ENCODE results near the gene ELP5. TPM values are rescaled to one million over a fixed set of nuclear protein-coding genes. Genes with fewer than 3 reads are reported as not detected.

ELP5 gene
- total RNA-seq, 1 donor from 2014 or later, result 20.8 TPM

DNA sequence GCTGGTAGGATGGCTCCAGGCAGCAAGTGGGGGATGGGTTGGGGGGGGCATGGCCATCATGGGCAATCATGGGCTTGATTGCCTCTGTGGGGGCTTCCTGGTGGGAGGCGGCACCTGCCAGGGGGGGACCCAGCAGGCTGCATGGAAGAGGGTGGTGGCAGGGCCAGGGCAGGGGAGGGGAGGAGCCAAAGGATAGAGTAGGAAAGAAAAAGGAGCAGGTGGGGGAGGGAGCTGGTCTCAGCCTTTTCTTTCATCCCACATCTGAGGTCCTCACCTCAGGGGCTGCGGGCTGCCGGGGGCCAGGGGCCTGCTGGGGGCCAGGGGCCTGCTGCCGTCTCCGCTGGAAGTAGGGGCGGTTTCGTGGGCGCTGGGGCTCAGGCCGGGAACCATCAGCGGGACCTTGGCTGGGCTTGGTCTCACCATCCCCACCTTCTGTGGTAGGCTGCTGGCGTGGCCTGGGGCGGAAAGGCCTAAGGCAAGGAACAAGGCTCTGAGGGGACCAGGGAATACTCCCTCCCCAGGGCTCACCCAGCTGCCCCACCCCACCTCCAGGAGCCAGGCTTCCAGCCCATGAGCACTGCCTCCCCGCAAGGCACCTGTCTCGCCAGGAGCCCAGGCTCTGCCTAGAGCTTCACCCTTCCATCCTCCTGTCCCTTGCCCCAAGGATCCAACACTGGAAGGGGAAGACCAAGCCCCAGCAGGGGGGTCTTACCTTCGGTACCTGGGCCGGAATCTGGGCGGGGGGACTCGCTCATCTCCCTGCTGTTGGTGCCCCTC, 37.4 kb downstream of the ELP5 start:
- Histone ChIP-seq H3K36me3 (ENCODE audit: control insufficient read depth, insufficient read depth, low read length) (no peaks in the 10 kb centered on the region), H3K27me3 (ENCODE audit: control insufficient read depth, insufficient read depth, low read length) (peaks cover 67% of the 10 kb centered on the region), H3K4me3 (ENCODE audit: low read depth, low read length) (no peak overlapping the region)
- TF ChIP-seq, protein P1, sequence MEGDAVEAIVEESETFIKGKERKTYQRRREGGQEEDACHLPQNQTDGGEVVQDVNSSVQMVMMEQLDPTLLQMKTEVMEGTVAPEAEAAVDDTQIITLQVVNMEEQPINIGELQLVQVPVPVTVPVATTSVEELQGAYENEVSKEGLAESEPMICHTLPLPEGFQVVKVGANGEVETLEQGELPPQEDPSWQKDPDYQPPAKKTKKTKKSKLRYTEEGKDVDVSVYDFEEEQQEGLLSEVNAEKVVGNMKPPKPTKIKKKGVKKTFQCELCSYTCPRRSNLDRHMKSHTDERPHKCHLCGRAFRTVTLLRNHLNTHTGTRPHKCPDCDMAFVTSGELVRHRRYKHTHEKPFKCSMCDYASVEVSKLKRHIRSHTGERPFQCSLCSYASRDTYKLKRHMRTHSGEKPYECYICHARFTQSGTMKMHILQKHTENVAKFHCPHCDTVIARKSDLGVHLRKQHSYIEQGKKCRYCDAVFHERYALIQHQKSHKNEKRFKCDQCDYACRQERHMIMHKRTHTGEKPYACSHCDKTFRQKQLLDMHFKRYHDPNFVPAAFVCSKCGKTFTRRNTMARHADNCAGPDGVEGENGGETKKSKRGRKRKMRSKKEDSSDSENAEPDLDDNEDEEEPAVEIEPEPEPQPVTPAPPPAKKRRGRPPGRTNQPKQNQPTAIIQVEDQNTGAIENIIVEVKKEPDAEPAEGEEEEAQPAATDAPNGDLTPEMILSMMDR (IDR thresholded peaks at IDR 0.05; ENCODE audit: insufficient read depth, low read length, poor library complexity, severe bottlenecking), result no peak
- DNase-seq (ENCODE audit: low read depth), result no peak

DNA sequence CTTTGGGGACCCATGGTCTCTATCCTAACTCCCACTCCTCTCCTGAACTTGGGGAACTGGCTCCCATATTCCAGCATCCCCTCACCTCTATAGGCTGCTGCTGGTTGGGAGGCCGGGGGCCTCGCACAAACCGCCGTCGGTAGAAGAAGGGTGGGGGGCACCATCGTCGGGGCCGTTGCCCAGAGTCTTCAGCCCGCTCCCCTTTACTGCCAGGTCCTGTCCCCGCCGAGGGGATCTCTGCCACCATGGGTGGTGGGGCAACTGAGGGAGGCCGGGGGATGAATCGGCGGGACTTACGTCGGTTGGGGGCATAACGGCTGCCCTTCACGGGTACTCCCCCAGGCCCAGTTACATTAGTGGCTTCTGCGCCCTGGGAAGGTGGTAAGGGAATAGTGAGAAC, 38.2 kb downstream of the ELP5 start:
- TF ChIP-seq, protein P1 (IDR thresholded peaks at IDR 0.05; ENCODE audit: insufficient read depth, low read length, poor library complexity, severe bottlenecking), result no peak
- H3K4me3 ChIP-seq (ENCODE audit: low read depth, low read length), result no peak overlapping the region
- DNase-seq (ENCODE audit: low read depth), result no peak
- H3K36me3 ChIP-seq (ENCODE audit: control insufficient read depth, insufficient read depth, low read length), result no peaks in the 10 kb centered on the region
- peaks cover 68% of the 10 kb centered on the region for H3K27me3 ChIP-seq (ENCODE audit: control insufficient read depth, insufficient read depth, low read length)

DNA sequence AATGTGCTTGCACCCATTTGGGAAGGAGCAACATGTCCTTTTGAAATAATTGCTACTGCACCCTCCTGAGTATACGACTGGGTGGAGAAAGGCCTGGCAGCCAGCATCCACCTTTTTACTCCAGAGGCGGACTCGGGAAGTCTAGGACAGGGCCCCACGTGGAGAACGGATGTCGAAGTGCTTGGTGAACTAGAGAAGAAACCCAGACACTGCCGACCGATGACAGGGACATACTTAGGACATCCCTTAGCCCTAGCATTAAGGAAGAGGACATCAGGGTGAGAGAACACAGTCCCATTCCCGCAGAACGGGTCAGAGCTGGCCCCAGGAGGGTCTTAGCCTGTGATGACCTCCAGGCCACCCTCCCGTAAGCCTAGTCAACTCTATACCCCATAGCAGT, 38.7 kb downstream of the ELP5 start:
- Histone ChIP-seq H3K36me3 (ENCODE audit: control insufficient read depth, insufficient read depth, low read length) (no peaks in the 10 kb centered on the region), H3K27me3 (ENCODE audit: control insufficient read depth, insufficient read depth, low read length) (peaks cover 69% of the 10 kb centered on the region), H3K4me3 (ENCODE audit: low read depth, low read length) (no peak overlapping the region)
- TF ChIP-seq, protein P1 (IDR thresholded peaks at IDR 0.05; ENCODE audit: insufficient read depth, low read length, poor library complexity, severe bottlenecking), result no peak
- DNase-seq (ENCODE audit: low read depth), result no peak

DNA sequence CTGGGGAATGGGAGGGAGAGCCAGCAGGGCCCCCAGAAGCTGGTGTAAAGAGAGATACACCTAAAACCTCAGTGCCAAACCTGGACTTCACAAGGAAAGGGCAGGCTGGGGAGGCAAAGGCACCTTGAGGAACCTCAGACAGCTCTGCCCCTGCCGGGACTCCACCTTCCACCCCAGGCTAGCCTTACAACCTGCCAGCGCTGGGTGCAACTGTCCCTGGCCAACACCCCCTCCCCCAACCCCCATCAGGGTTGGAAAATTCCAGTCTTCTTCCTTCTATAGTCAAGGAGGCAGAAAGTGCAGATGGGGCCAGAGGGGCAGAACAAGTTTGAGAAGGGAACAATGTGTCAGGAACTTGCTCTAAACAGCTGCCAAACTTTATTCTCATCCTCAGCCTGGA, 40.2 kb downstream of the ELP5 start:
- peaks cover 63% of the 10 kb centered on the region for H3K27me3 ChIP-seq (ENCODE audit: control insufficient read depth, insufficient read depth, low read length)
- TF ChIP-seq, protein P1 (IDR thresholded peaks at IDR 0.05; ENCODE audit: insufficient read depth, low read length, poor library complexity, severe bottlenecking), result no peak
- no peaks in the 10 kb centered on the region for H3K36me3 ChIP-seq (ENCODE audit: control insufficient read depth, insufficient read depth, low read length)
- H3K4me3 ChIP-seq (ENCODE audit: low read depth, low read length), result no peak overlapping the region
- no peak for DNase-seq (ENCODE audit: low read depth)

DNA sequence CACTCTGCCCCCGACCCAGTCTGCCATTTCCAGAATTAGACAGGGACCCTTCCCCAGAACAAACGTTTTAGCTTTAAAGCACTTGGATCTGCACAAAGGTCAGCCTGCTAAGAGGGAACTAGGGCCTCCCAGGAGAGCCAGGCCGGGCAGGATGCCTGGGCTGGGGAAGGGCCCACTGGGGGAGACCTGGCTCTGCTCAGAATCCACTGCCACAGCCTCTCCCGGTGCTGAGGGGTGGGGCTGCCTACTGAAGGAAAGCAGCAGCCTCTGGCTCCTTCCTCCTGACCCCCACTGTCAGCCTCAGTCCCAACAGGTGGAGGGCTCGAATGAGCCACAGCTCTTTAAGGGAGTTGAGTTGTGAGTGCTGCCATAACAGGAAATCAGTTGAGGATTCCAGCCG, 40.7 kb downstream of the ELP5 start:
- no peaks in the 10 kb centered on the region for H3K36me3 ChIP-seq (ENCODE audit: control insufficient read depth, insufficient read depth, low read length)
- H3K4me3 ChIP-seq (ENCODE audit: low read depth, low read length), result no peak overlapping the region
- peaks cover 61% of the 10 kb centered on the region for H3K27me3 ChIP-seq (ENCODE audit: control insufficient read depth, insufficient read depth, low read length)
- TF ChIP-seq, protein P1 (IDR thresholded peaks at IDR 0.05; ENCODE audit: insufficient read depth, low read length, poor library complexity, severe bottlenecking), result no peak
- DNase-seq (ENCODE audit: low read depth), result no peak

DNA sequence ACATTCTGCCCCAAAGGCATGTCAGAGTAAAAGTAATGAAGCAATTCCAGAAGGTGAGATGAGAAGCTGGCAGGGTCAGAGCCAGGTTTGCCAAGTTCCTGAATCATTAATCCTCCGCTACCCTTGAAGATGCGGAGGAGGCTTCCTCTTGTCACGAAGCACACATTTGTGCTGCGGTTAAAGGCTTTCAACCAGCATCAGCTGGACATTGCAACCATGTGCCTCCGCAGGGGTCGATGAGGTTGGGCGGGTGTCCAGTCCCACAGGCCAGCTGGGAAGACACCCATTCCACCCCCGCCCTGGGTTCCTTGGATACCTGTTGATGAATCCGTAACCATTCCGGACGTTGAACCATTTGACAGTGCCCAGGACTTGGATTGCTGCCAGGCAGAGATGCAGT, 41.1 kb downstream of the ELP5 start:
- H3K27me3 ChIP-seq (ENCODE audit: control insufficient read depth, insufficient read depth, low read length), result peaks cover 59% of the 10 kb centered on the region
- no peak overlapping the region for H3K4me3 ChIP-seq (ENCODE audit: low read depth, low read length)
- TF ChIP-seq, protein P1 (IDR thresholded peaks at IDR 0.05; ENCODE audit: insufficient read depth, low read length, poor library complexity, severe bottlenecking), result no peak
- DNase-seq (ENCODE audit: low read depth), result no peak
- H3K36me3 ChIP-seq (ENCODE audit: control insufficient read depth, insufficient read depth, low read length), result no peaks in the 10 kb centered on the region

All from kidney epithelial cell (primary cell).